LNCAP (cell line): ENCODE measurements around the gene PLAGL2.

Experiments
- TF ChIP-seq, protein P1 (sequence below): fragments of 450-650 bp; IDR thresholded peaks from 2 replicates; pipeline ENCODE4 v1.5.1; 2017; ENCODE audit warnings: mild to moderate bottlenecking

PLAGL2 gene

GRCh38 chr20:32235331-32236047 is 27.9 kb upstream of the PLAGL2 start:
- TF ChIP-seq, protein P1, sequence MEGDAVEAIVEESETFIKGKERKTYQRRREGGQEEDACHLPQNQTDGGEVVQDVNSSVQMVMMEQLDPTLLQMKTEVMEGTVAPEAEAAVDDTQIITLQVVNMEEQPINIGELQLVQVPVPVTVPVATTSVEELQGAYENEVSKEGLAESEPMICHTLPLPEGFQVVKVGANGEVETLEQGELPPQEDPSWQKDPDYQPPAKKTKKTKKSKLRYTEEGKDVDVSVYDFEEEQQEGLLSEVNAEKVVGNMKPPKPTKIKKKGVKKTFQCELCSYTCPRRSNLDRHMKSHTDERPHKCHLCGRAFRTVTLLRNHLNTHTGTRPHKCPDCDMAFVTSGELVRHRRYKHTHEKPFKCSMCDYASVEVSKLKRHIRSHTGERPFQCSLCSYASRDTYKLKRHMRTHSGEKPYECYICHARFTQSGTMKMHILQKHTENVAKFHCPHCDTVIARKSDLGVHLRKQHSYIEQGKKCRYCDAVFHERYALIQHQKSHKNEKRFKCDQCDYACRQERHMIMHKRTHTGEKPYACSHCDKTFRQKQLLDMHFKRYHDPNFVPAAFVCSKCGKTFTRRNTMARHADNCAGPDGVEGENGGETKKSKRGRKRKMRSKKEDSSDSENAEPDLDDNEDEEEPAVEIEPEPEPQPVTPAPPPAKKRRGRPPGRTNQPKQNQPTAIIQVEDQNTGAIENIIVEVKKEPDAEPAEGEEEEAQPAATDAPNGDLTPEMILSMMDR: no peak

- TF ChIP-seq, protein P1: no peak
Measured at GRCh38 chr20:32234135-32234808, 26.7 kb upstream of the PLAGL2 start.

DNA sequence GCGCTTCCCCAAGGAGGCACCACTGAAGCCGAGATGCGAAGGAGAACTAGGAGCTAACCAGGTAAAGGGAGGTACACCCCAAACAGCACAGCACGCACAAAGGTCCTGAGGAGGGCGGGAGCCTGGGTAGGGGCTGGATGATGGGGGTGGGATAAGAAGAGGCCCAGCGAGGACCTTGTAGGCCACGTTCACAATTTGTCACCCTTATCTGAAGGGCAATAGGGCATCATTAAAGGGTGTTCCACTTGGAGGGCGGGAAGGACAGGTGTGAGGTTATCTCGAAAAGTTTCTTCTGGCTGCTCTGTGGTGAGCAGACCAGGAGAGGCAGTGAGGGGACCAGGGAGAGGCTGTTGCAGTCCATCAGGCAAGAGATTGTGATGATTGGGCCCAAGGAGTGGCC is 25.7 kb upstream of the PLAGL2 start:
- TF ChIP-seq, protein P1: no peak

- TF ChIP-seq, protein P1: no peak
Measured at GRCh38 chr20:32232326-32232886, 24.9 kb upstream of the PLAGL2 start.

- TF ChIP-seq, protein P1: no peak
Measured at GRCh38 chr20:32231847-32232246, 24.3 kb upstream of the PLAGL2 start.

- TF ChIP-seq, protein P1: no peak
Measured at GRCh38 chr20:32231245-32231644, 23.7 kb upstream of the PLAGL2 start.

DNA sequence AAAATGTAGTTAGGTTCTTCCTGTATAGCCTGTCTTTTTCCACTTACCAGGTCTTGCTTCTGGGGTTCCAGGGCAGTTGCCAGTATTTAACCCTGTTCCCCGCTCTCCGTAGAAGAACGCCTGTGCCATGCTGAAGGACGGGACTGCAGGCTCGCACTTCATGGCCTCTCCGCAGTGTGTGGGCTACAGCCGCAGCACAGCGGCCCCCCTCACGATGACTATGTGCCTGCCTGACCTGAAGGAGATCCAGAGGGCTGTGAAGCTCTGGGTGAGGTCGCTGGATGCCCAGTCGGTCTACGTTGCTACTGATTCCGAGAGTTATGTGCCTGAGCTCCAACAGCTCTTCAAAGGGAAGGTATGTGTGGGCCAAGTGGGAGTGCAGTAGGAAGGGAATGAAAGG is 23.2 kb upstream of the PLAGL2 start:
- TF ChIP-seq, protein P1: no peak
